K562 (cell line): ENCODE results near the gene CNDP1.

Experiments used
- BCOR ChIP-seq: fragments of 450-650 bp; IDR thresholded peaks from 2 replicates; pipeline ENCODE4 v1.6.1; 2016
- U2AF1 ChIP-seq: fragments of 200-400 bp; formaldehyde crosslinking; optimal IDR thresholded peaks from 2 replicates; pipeline ENCODE3; 2017; ENCODE audit warnings: mild to moderate bottlenecking, low read depth, low read length, moderate library complexity
- TF ChIP-seq, protein P1 (sequence below): fragments of 150-350 bp; conservative IDR thresholded peaks from 2 replicates; pipeline ENCODE4 v1.6.1; 2014; ENCODE audit warnings: low read length
- TF ChIP-seq, protein P2 (sequence below): sonication (generic); formaldehyde crosslinking; IDR thresholded peaks from 2 replicates; pipeline ENCODE4 v1.8.0; 2023; ENCODE audit warnings: mild to moderate bottlenecking, missing genetic modification reagents

DNA sequence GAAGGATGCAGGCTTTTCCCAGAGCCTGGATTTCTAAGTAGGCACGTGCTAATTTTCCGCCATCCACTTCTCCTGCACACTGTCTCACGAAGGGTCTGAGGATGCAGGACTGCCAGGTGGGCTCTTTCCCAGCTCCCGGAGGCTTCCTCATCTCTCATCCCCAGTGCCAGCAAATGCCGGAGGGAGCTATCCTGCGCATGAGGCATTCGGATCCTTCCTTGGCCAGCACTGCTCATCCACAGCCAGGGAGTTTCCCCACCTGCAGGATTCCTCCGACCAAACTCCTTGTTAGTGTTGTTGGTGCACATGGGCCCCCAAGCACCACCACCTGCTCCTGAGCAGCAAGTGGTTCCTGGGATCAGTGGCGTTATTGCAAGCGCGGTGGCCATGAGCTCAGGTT is 5.0 kb downstream of the CNDP1 start:
- no peak for TF ChIP-seq U2AF1
- TF ChIP-seq, protein P1, sequence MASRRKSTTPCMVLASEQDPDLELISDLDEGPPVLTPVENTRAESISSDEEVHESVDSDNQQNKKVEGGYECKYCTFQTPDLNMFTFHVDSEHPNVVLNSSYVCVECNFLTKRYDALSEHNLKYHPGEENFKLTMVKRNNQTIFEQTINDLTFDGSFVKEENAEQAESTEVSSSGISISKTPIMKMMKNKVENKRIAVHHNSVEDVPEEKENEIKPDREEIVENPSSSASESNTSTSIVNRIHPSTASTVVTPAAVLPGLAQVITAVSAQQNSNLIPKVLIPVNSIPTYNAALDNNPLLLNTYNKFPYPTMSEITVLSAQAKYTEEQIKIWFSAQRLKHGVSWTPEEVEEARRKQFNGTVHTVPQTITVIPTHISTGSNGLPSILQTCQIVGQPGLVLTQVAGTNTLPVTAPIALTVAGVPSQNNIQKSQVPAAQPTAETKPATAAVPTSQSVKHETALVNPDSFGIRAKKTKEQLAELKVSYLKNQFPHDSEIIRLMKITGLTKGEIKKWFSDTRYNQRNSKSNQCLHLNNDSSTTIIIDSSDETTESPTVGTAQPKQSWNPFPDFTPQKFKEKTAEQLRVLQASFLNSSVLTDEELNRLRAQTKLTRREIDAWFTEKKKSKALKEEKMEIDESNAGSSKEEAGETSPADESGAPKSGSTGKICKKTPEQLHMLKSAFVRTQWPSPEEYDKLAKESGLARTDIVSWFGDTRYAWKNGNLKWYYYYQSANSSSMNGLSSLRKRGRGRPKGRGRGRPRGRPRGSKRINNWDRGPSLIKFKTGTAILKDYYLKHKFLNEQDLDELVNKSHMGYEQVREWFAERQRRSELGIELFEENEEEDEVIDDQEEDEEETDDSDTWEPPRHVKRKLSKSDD, result no peak
- TF ChIP-seq, protein P2, sequence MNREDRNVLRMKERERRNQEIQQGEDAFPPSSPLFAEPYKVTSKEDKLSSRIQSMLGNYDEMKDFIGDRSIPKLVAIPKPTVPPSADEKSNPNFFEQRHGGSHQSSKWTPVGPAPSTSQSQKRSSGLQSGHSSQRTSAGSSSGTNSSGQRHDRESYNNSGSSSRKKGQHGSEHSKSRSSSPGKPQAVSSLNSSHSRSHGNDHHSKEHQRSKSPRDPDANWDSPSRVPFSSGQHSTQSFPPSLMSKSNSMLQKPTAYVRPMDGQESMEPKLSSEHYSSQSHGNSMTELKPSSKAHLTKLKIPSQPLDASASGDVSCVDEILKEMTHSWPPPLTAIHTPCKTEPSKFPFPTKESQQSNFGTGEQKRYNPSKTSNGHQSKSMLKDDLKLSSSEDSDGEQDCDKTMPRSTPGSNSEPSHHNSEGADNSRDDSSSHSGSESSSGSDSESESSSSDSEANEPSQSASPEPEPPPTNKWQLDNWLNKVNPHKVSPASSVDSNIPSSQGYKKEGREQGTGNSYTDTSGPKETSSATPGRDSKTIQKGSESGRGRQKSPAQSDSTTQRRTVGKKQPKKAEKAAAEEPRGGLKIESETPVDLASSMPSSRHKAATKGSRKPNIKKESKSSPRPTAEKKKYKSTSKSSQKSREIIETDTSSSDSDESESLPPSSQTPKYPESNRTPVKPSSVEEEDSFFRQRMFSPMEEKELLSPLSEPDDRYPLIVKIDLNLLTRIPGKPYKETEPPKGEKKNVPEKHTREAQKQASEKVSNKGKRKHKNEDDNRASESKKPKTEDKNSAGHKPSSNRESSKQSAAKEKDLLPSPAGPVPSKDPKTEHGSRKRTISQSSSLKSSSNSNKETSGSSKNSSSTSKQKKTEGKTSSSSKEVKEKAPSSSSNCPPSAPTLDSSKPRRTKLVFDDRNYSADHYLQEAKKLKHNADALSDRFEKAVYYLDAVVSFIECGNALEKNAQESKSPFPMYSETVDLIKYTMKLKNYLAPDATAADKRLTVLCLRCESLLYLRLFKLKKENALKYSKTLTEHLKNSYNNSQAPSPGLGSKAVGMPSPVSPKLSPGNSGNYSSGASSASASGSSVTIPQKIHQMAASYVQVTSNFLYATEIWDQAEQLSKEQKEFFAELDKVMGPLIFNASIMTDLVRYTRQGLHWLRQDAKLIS (CRISPR knock-in tag), result no peak
- no peak for TF ChIP-seq BCOR
